GM12878 (cell line): ENCODE results near the gene ADPRHL1. TPM values are rescaled to one million over a fixed set of nuclear protein-coding genes. Genes with fewer than 3 reads are reported as not detected.

ENCODE experiments used
- ATAC-seq: fragments of 200-7000 bp; cut with Tn5 transposase; 3 replicates; pipeline ENCODE4 v1.9.1; 2020; ENCODE audit warnings: mild to moderate bottlenecking, moderate library complexity
- BruUV-seq: library from RNA; stranded (reverse); fragments of 400-500 nt; replicated peaks from 2 replicates; lab custom pipeline; 2021; lab: Mats Ljungman, UMichigan
- CTCF ChIA-PET: fragments of 300-600 bp; sonication (Branson Sonifier 250); formaldehyde crosslinking; extraction: SDS; loops from one replicate; lab custom pipeline; 2021; ENCODE audit warnings: inconsistent platforms; lab: Yijun Ruan, JAX
- POLR2A ChIA-PET: fragments of 350-600 bp; formaldehyde crosslinking; extraction: SDS; loops from one replicate; lab custom pipeline; 2021; ENCODE audit warnings: inconsistent platforms; lab: Charles Lee
- RAD21 ChIA-PET: fragments of 300-600 bp; sonication (Branson Sonifier 250); formaldehyde crosslinking; loops from one replicate; lab custom pipeline; 2023; ENCODE audit warnings: antibody characterized with exemption; ENCODE audit not compliant: unreplicated experiment; lab: Charles Lee
- SMC1A ChIA-PET: fragments of 300-600 bp; sonication (Branson Sonifier 250); formaldehyde crosslinking; loops from one replicate; lab custom pipeline; 2023; ENCODE audit not compliant: unreplicated experiment, uncharacterized antibody; lab: Charles Lee
- DNase-seq: peaks from one replicate; pipeline ENCODE4 v3.0.0-alpha.2; 2011; ENCODE audit warnings: low read depth, low spot score
- FAIRE-seq: peaks from 3 replicates; lab custom pipeline; 2011; peaks lifted over from hg19 to GRCh38; lab: Jason Lieb, UNC
- H2AFZ ChIP-seq: 2 replicates; pipeline ENCODE4 v1.6.0; 2011; ENCODE audit warnings: low read depth, low read length, control low read depth; ENCODE audit not compliant: control insufficient read depth
- H3K27ac ChIP-seq: 2 replicates; pipeline ENCODE4 v1.5.1; 2011; ENCODE audit warnings: control low read depth; ENCODE audit not compliant: control insufficient read depth, insufficient read depth
- H3K27me3 ChIP-seq, 2 experiments: replicated peaks in 1 of 2; 2 replicates each; pipeline versions ENCODE4 v1.6.0 to v1.6.1; 2011; ENCODE audit warnings: low read length in 1 of 2; ENCODE audit not compliant: control insufficient read depth in 2 of 2, insufficient read depth in 2 of 2
- H3K36me3 ChIP-seq, 2 experiments: 2 replicates each; pipeline ENCODE4 v1.5.1; 2011; ENCODE audit warnings: low read length in 1 of 2; ENCODE audit not compliant: control insufficient read depth in 2 of 2, insufficient read depth in 2 of 2
- H3K4me1 ChIP-seq: 2 replicates; pipeline ENCODE4 v1.6.1; 2011; ENCODE audit warnings: mild to moderate bottlenecking, low read length, moderate library complexity, mixed read lengths; ENCODE audit not compliant: control insufficient read depth, insufficient read depth
- H3K4me2 ChIP-seq: 2 replicates; pipeline ENCODE4 v1.6.0; 2011; ENCODE audit warnings: control low read depth; ENCODE audit not compliant: control insufficient read depth, insufficient read depth
- H3K4me3 ChIP-seq: fragments of 200-600 bp; sonication (generic); 2 replicates; pipeline ENCODE4 v1.5.1; 2016
- H3K79me2 ChIP-seq: 2 replicates; pipeline ENCODE4 v1.6.0; 2011; ENCODE audit warnings: low read length; ENCODE audit not compliant: control insufficient read depth, insufficient read depth
- H3K9ac ChIP-seq: 2 replicates; pipeline ENCODE4 v1.8.0; 2011; ENCODE audit warnings: low read length, control low read depth, mixed read lengths; ENCODE audit not compliant: control insufficient read depth, insufficient read depth
- H3K9me3 ChIP-seq: replicated peaks from 3 replicates; pipeline ENCODE4 v1.5.1; 2011; ENCODE audit warnings: mild to moderate bottlenecking, low read length; ENCODE audit not compliant: control insufficient read depth, insufficient read depth
- H4K20me1 ChIP-seq: 2 replicates; pipeline ENCODE4 v1.6.0; 2011; ENCODE audit not compliant: control insufficient read depth, insufficient read depth
- ATF2 ChIP-seq: IDR thresholded peaks from 2 replicates; pipeline ENCODE4 v1.6.1; 2012; ENCODE audit warnings: low read length, inconsistent platforms
- CBX5 ChIP-seq: sonication (generic); IDR thresholded peaks from 2 replicates; pipeline ENCODE4 v1.6.1; 2016; ENCODE audit warnings: low read depth, moderate library complexity, mild to moderate bottlenecking, inconsistent platforms
- HDGF ChIP-seq: fragments of 450-650 bp; IDR thresholded peaks from 2 replicates; pipeline ENCODE4 v1.6.1; 2016; ENCODE audit warnings: antibody characterized with exemption
- IKZF1 ChIP-seq: fragments of 450-650 bp; conservative IDR thresholded peaks from 2 replicates; pipeline ENCODE4 v1.6.1; 2017; ENCODE audit warnings: antibody characterized with exemption, mild to moderate bottlenecking
- KAT2A ChIP-seq: conservative IDR thresholded peaks from 2 replicates; pipeline ENCODE4 v1.6.1; 2011; ENCODE audit warnings: low read depth, low read length; ENCODE audit not compliant: control insufficient read depth
- RAD21 ChIP-seq: IDR thresholded peaks from 2 replicates; pipeline ENCODE4 v1.6.1; 2011; ENCODE audit warnings: mild to moderate bottlenecking, low read depth, low read length, moderate library complexity; ENCODE audit not compliant: insufficient read depth
- SIN3A ChIP-seq: IDR thresholded peaks from 2 replicates; pipeline ENCODE4 v1.6.1; 2012; ENCODE audit warnings: low read depth, low read length, improper control_type of control experiment
- SIX5 ChIP-seq: IDR thresholded peaks from 2 replicates; pipeline ENCODE4 v1.6.1; 2011; ENCODE audit warnings: mild to moderate bottlenecking, low read depth, low read length, moderate library complexity; ENCODE audit not compliant: severe bottlenecking
- SMC3 ChIP-seq: IDR thresholded peaks from 2 replicates; pipeline ENCODE4 v1.6.1; 2011; ENCODE audit warnings: low read length, improper control_type of control experiment, borderline replicate concordance
- TCF3 ChIP-seq: IDR thresholded peaks from 2 replicates; pipeline ENCODE4 v1.6.1; 2012; ENCODE audit warnings: low read depth, mild to moderate bottlenecking, low read length, borderline replicate concordance; ENCODE audit not compliant: insufficient read depth
- USF2 ChIP-seq: IDR thresholded peaks from 2 replicates; pipeline ENCODE4 v1.6.1; 2011; ENCODE audit warnings: low read depth, low read length, improper control_type of control experiment, borderline replicate concordance
- WGBS: methylation state at CpG from one replicate; pipeline ENCODE4 v1.1.6; 2016; ENCODE audit warnings: low lambda C conversion rate; ENCODE audit not compliant: insufficient replicate concordance, insufficient coverage; ENCODE audit errors: missing lambda C conversion rate; 5-methylcytosine and 5-hydroxymethylcytosine counted together
- in situ Hi-C: fragments of 300-500 bp; cut with MboI; formaldehyde crosslinking; loops from 9 replicates; pipeline ENCODE4 v1.14.3; 2018; ENCODE audit warnings: mixed read lengths
- intact Hi-C: fragments of 100-400 bp; cut with micrococcal nuclease; formaldehyde crosslinking; loops from one replicate; pipeline ENCODE4 v1.14.2; 2022; ENCODE audit not compliant: unreplicated experiment
- polyA plus RNA-seq, 11 experiments: library from polyadenylated mRNA; depleted of rRNA in 4 of 11; unstranded in 6 of 11; stranded (reverse) in 5 of 11; fragments of >200 nt; fragmentation: Nextera tagmentation in 4 of 11; fragmentation: Illumina TruSeq in 1 of 11; extraction: Ambion mirVana in 4 of 11; extraction: Trizol in 1 of 11; gene quantifications; 1 replicate in 1 of 11; 2 replicates in 10 of 11; pipeline versions ENCODE4 v1.2.1 to v1.2.3, GENCODE V29; 2011 to 2016; ENCODE audit warnings: inconsistent platforms in 2 of 11, missing spikeins in 2 of 11, low read depth in 1 of 11
- total RNA-seq, 4 experiments: library from RNA; depleted of rRNA in 3 of 4; stranded (reverse); fragments of >200 nt in 3 of 4; fragmentation: Illumina TruSeq in 1 of 4; extraction: Trizol in 1 of 4; gene quantifications; 2 replicates each; pipeline versions ENCODE4 v1.2.1 to v1.2.3, GENCODE V29; 2013 to 2021

The ADPRHL1 gene
- total and polyA plus RNA-seq, 10 of the 15 experiments (the other 5 are each of a cell fraction or from before 2014, with no cell fraction given), result 0.05 to 1.9 (median 1.0) TPM

GRCh38 chr13:113406321-113407102, 46.8 kb downstream of the ADPRHL1 start:
- Histone ChIP-seq H3K4me1 (no peaks in the 10 kb centered on the region), H3K9me3 (no peaks in the 10 kb centered on the region), H3K36me3 (no peaks in the 10 kb centered on the region), H4K20me1 (no peaks in the 10 kb centered on the region), H3K4me2 (no peak overlapping the region), H3K27me3 (no peaks in the 10 kb centered on the region), H3K27ac (no peak overlapping the region), H2AFZ (no peak overlapping the region), H3K9ac (no peak overlapping the region), H3K4me3 (no peak overlapping the region), H3K79me2 (no peaks in the 10 kb centered on the region)
- no peak for ATAC-seq
- RAD21 ChIA-PET, result no interaction called here
- in situ Hi-C loops (no loop called here), intact Hi-C loops (no loop called here)
- DNase-seq, result no peak
- TF ChIP-seq SMC3 (no peak), SIN3A (no peak), CBX5 (no peak), ATF2 (no peak), IKZF1 (no peak), RAD21 (no peak), TCF3 (no peak), SIX5 (no peak), HDGF (no peak), USF2 (no peak), KAT2A (no peak)
- no TSS peak for BruUV-seq
- POLR2A ChIA-PET, result interaction anchor here (0.5 kb wide), 1 partner anchor 153 kb away, joined by 3 read pairs; no protein-coding TSS in a partner anchor
- WGBS, result 53% methylated on average over 28 of the region's 28 CpGs
- no peak for FAIRE-seq
- SMC1A ChIA-PET, result no interaction called here
- CTCF ChIA-PET, result no interaction called here
